Measurements from ENCODE around the gene DLG2.

DLG2 gene

DNA sequence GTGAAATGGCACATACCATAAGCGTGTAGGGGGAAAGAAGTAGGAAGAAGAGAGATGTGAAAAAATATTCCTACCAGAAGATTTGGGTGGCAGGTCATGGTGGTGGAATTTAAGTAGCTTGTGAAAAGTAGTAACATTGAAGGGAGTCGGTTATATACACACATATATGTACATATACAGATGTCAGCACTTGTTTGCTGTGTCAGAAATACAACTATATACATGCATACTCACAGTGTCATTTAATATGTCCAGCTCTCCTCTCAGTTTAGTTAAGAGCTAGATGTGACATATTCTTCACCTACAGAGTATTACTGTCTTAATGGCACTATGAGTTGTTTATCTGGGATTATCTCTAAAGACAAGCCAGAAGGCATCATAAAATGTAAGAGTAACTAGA lies 1353.6 kb downstream of the DLG2 start:
- H3K27ac ChIP-seq: no peak overlapping the region
- CTCF ChIA-PET: no interaction called here
- POLR2A ChIA-PET (ENCODE audit: low non-redundant PET): no interaction called here
- no peak for DNase-seq (ENCODE audit: low spot score)
- TF ChIP-seq, protein P1, sequence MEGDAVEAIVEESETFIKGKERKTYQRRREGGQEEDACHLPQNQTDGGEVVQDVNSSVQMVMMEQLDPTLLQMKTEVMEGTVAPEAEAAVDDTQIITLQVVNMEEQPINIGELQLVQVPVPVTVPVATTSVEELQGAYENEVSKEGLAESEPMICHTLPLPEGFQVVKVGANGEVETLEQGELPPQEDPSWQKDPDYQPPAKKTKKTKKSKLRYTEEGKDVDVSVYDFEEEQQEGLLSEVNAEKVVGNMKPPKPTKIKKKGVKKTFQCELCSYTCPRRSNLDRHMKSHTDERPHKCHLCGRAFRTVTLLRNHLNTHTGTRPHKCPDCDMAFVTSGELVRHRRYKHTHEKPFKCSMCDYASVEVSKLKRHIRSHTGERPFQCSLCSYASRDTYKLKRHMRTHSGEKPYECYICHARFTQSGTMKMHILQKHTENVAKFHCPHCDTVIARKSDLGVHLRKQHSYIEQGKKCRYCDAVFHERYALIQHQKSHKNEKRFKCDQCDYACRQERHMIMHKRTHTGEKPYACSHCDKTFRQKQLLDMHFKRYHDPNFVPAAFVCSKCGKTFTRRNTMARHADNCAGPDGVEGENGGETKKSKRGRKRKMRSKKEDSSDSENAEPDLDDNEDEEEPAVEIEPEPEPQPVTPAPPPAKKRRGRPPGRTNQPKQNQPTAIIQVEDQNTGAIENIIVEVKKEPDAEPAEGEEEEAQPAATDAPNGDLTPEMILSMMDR (conservative IDR thresholded peaks at IDR 0.05; ENCODE audit: low read depth): no peak

GRCh38 chr11:84270466-84270865 lies 1356.7 kb downstream of the DLG2 start:
- ChIA-PET POLR2A (ENCODE audit: low non-redundant PET) (no interaction called here), CTCF (no interaction called here)
- no peak overlapping the region for H3K27ac ChIP-seq
- DNase-seq (ENCODE audit: low spot score): no peak
- TF ChIP-seq, protein P1 (conservative IDR thresholded peaks at IDR 0.05; ENCODE audit: low read depth): no peak

GRCh38 chr11:84264066-84264465 lies 1363.1 kb downstream of the DLG2 start:
- no peak for DNase-seq (ENCODE audit: low spot score)
- TF ChIP-seq, protein P1 (conservative IDR thresholded peaks at IDR 0.05; ENCODE audit: low read depth): no peak
- ChIA-PET POLR2A (ENCODE audit: low non-redundant PET) (no interaction called here), CTCF (no interaction called here)
- no peak overlapping the region for H3K27ac ChIP-seq

- TF ChIP-seq, protein P1 (conservative IDR thresholded peaks at IDR 0.05; ENCODE audit: low read depth): no peak
- no peak overlapping the region for H3K27ac ChIP-seq
- ChIA-PET POLR2A (ENCODE audit: low non-redundant PET) (no interaction called here), CTCF (no interaction called here)
- DNase-seq (ENCODE audit: low spot score): no peak
Measured at GRCh38 chr11:84261707-84262106, 1365.4 kb downstream of the DLG2 start.

DNA sequence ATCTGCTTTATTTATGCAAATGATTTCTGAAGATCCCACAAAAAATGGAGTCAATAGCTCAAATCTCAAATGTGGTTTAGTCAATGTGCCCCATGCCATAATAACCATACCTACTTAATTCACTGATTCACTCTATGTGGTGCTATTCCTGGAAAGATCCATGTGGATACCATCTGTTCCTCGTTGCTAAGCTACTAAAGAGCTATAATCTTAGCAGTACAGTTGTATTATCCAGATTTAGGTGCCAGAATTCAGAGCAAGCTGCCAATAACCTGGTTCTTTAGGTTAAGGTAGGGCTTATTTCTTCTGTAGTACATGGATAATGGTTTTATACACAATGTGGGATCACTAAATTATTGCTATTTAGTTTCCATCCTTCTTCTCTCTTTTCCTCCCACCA lies 1366.3 kb downstream of the DLG2 start:
- ChIA-PET CTCF (no interaction called here), POLR2A (ENCODE audit: low non-redundant PET) (no interaction called here)
- TF ChIP-seq, protein P1 (conservative IDR thresholded peaks at IDR 0.05; ENCODE audit: low read depth): no peak
- no peak overlapping the region for H3K27ac ChIP-seq
- no peak for DNase-seq (ENCODE audit: low spot score)

- no peak overlapping the region for H3K27ac ChIP-seq
- POLR2A ChIA-PET (ENCODE audit: low non-redundant PET): no interaction called here
- TF ChIP-seq, protein P1 (conservative IDR thresholded peaks at IDR 0.05; ENCODE audit: low read depth): no peak
- CTCF ChIA-PET: interaction anchor here (0.6 kb wide), 1 partner anchor 36 kb away, joined by 3 read pairs; no protein-coding TSS in a partner anchor
- no peak for DNase-seq (ENCODE audit: low spot score)
Measured at GRCh38 chr11:84256618-84257017, 1370.5 kb downstream of the DLG2 start.

GRCh38 chr11:84255483-84255882 lies 1371.7 kb downstream of the DLG2 start:
- ChIA-PET CTCF (no interaction called here), POLR2A (ENCODE audit: low non-redundant PET) (no interaction called here)
- no peak for DNase-seq (ENCODE audit: low spot score)
- H3K27ac ChIP-seq: no peak overlapping the region
- TF ChIP-seq, protein P1 (conservative IDR thresholded peaks at IDR 0.05; ENCODE audit: low read depth): no peak
